ENCODE measurements around the gene RNU5B-1. TPM values are rescaled to one million over a fixed set of nuclear protein-coding genes. Genes with fewer than 3 reads are reported as not detected.
A peak's percentile ranks its signal among the peaks of the same experiment; 100 is the strongest.
"Not testable (repeated sequence)": the region's sequence is repeated elsewhere in the genome, so short reads cannot be mapped to it uniquely, and the experiment has no call there.

The RNU5B-1 gene
- total and polyA plus RNA-seq, 2 experiments from 2014 or later: not detected

- H3K27me3 ChIP-seq: no peaks in the 10 kb centered on the region
- H3K36me3 ChIP-seq (replicated peaks; ENCODE audit: insufficient read depth, low read depth): no peaks in the 10 kb centered on the region
- 86% methylated on average over 8 of the region's 8 CpGs for WGBS (ENCODE audit: low lambda C conversion rate, missing lambda C conversion rate)
- H3K9me3 ChIP-seq (ENCODE audit: low read depth): no peaks in the 10 kb centered on the region
- H3K4me1 ChIP-seq (ENCODE audit: insufficient read depth): peaks cover 5% of the 10 kb centered on the region
- H3K27ac ChIP-seq: no peak overlapping the region
- DNase-seq (ENCODE audit: low spot score): no peak
- no peak overlapping the region for H3K4me2 ChIP-seq
- H3K4me3 ChIP-seq: no peak overlapping the region
- no peaks in the 10 kb centered on the region for H3K9me2 ChIP-seq (replicated peaks; ENCODE audit: insufficient read depth)
- no peak for TF ChIP-seq EZH2 (IDR thresholded peaks at IDR 0.05; ENCODE audit: borderline replicate concordance)
- no peak for TF ChIP-seq CTCF (IDR thresholded peaks at IDR 0.05; ENCODE audit: poor library complexity)
- no peak for TF ChIP-seq EZH2phosphoT487 (IDR thresholded peaks at IDR 0.05; ENCODE audit: low read depth, severe bottlenecking, unreplicated experiment)
- H3K79me2 ChIP-seq: peaks cover 4% of the 10 kb centered on the region
- H2AFZ ChIP-seq: no peak overlapping the region
- no peaks in the 10 kb centered on the region for H4K20me1 ChIP-seq (ENCODE audit: insufficient read depth, poor library complexity, severe bottlenecking)
Observed at GRCh38 chr15:65349338-65349737, 44.9 kb downstream of the RNU5B-1 start.

GRCh38 chr15:65351972-65352371, 47.5 kb downstream of the RNU5B-1 start:
- not testable (repeated sequence) for H3K27me3 ChIP-seq; H3K9me2 ChIP-seq (replicated peaks; ENCODE audit: insufficient read depth); H4K20me1 ChIP-seq (ENCODE audit: insufficient read depth, poor library complexity, severe bottlenecking); H3K27ac ChIP-seq; H3K79me2 ChIP-seq; H2AFZ ChIP-seq; DNase-seq (ENCODE audit: low spot score); H3K4me3 ChIP-seq; H3K36me3 ChIP-seq (replicated peaks; ENCODE audit: insufficient read depth, low read depth); H3K4me2 ChIP-seq; H3K9me3 ChIP-seq (ENCODE audit: low read depth)
- peaks cover 16% of the 10 kb centered on the region for H3K4me1 ChIP-seq (ENCODE audit: insufficient read depth)
- WGBS (ENCODE audit: low lambda C conversion rate, missing lambda C conversion rate): 92% methylated on average over 1 of the region's 1 CpG

Small RNA genes lying within 50 kb of the gene (small RNA-seq; reads per million reads assigned to genes)
- gene RNU5A-1 (59,677 reads per million, percentile 100 among the genes with 10 or more reads in this experiment), gene RNU5B-1 (2,897 reads per million, percentile 99 among the genes with 10 or more reads in this experiment), gene SNORA24B (0.59 reads per million, percentile 48 among the genes with 10 or more reads in this experiment)

Other genes with a start within 250 kb of the RNU5B-1 start
- 6.4 and 6.5 TPM in 2 replicates for gene RASL12, start 236.7 kb upstream of the RNU5B-1 start, total RNA-seq
- gene RASL12, start 236.7 kb upstream of the RNU5B-1 start, polyA plus RNA-seq: 4.6 and 5.1 TPM in 2 replicates
- not detected in 2 replicates for gene KBTBD13, start 227.9 kb upstream of the RNU5B-1 start, total RNA-seq
- gene KBTBD13, start 227.9 kb upstream of the RNU5B-1 start, polyA plus RNA-seq: 0.10 and 0.56 TPM in 2 replicates
- 0.96 and 1.8 TPM in 2 replicates for gene UBAP1L, start 189.5 kb upstream of the RNU5B-1 start, total RNA-seq
- gene UBAP1L, start 189.5 kb upstream of the RNU5B-1 start, polyA plus RNA-seq: 2.5 and 3.0 TPM in 2 replicates
- 15.2 and 18.7 TPM in 2 replicates for gene PDCD7, start 170.9 kb upstream of the RNU5B-1 start, total RNA-seq
- gene PDCD7, start 170.9 kb upstream of the RNU5B-1 start, polyA plus RNA-seq: 13.6 and 17.5 TPM in 2 replicates
- 53.4 and 53.5 TPM in 2 replicates for gene CLPX, start 119.3 kb upstream of the RNU5B-1 start, total RNA-seq
- gene CLPX, start 119.3 kb upstream of the RNU5B-1 start, polyA plus RNA-seq: 20.0 and 33.8 TPM in 2 replicates
- 62.9 and 67.1 TPM in 2 replicates for gene CILP, start 93.2 kb upstream of the RNU5B-1 start, total RNA-seq
- 69.2 and 96.4 TPM in 2 replicates for gene CILP, start 93.2 kb upstream of the RNU5B-1 start, polyA plus RNA-seq
- 9.3 and 13.2 TPM in 2 replicates for gene PARP16, start 17.8 kb upstream of the RNU5B-1 start, total RNA-seq
- 16.0 and 19.7 TPM in 2 replicates for gene PARP16, start 17.8 kb upstream of the RNU5B-1 start, polyA plus RNA-seq
- gene RNU5A-1, start 8.6 kb upstream of the RNU5B-1 start, total RNA-seq: not detected in 2 replicates
- not detected in 2 replicates for gene RNU5A-1, start 8.6 kb upstream of the RNU5B-1 start, polyA plus RNA-seq
- 8.1 and 15.1 TPM in 2 replicates for gene IGDCC3, start 73.3 kb downstream of the RNU5B-1 start, total RNA-seq
- gene IGDCC3, start 73.3 kb downstream of the RNU5B-1 start, polyA plus RNA-seq: 14.8 and 33.0 TPM in 2 replicates
- gene IGDCC4, start 118.3 kb downstream of the RNU5B-1 start, total RNA-seq: 9.7 and 12.9 TPM in 2 replicates
- 11.8 and 14.9 TPM in 2 replicates for gene IGDCC4, start 118.3 kb downstream of the RNU5B-1 start, polyA plus RNA-seq
- 17.5 and 25.3 TPM in 2 replicates for gene DPP8, start 213.0 kb downstream of the RNU5B-1 start, total RNA-seq
- 14.7 and 23.3 TPM in 2 replicates for gene DPP8, start 213.0 kb downstream of the RNU5B-1 start, polyA plus RNA-seq
- gene HACD3, start 225.8 kb downstream of the RNU5B-1 start, total RNA-seq: 156 and 171 TPM in 2 replicates
- gene HACD3, start 225.8 kb downstream of the RNU5B-1 start, polyA plus RNA-seq: 123 and 127 TPM in 2 replicates